CD4-positive, alpha-beta T cell (primary cell): ENCODE results near the gene DSN1. TPM values are rescaled to one million over a fixed set of nuclear protein-coding genes. Genes with fewer than 3 reads are reported as not detected.

ENCODE experiments used
- ATAC-seq: fragments of 200-7000 bp; cut with Tn5 transposase; one replicate; pipeline ENCODE4 v1.10.0; 2022; ENCODE audit warnings: mild to moderate bottlenecking; ENCODE audit not compliant: poor library complexity
- CTCF ChIA-PET: fragments of 350-600 bp; sonication (Branson Sonifier 250); formaldehyde crosslinking; loops from one replicate; lab custom pipeline; 2021; ENCODE audit warnings: antibody characterized with exemption, inconsistent platforms; lab: Charles Lee
- POLR2A ChIA-PET: fragments of 350-600 bp; sonication (Branson Sonifier 250); formaldehyde crosslinking; loops from one replicate; lab custom pipeline; 2021; ENCODE audit warnings: antibody characterized with exemption, inconsistent platforms; lab: Charles Lee
- DNase-seq, 14 experiments: peaks; one replicate each; pipeline ENCODE4 v3.0.0-alpha.2; 2013 to 2020; ENCODE audit warnings: mixed read lengths in 2 of 14
- H3K27ac ChIP-seq, 2 donors: one replicate each; pipeline versions ENCODE4 v1.5.1 to v1.7.0; 2013; ENCODE audit warnings: low read length in 2 of 2, low read depth in 1 of 2, mild to moderate bottlenecking in 1 of 2
- H3K27me3 ChIP-seq, 2 experiments: 1 replicate in 1 of 2; 2 replicates in 1 of 2; pipeline versions ENCODE4 v1.6.1 to v1.7.0; 2013; ENCODE audit warnings: low read length in 2 of 2, control low read depth in 1 of 2, mild to moderate bottlenecking in 1 of 2, moderate library complexity in 1 of 2; ENCODE audit not compliant: insufficient read depth in 2 of 2, control insufficient read depth in 1 of 2
- H3K36me3 ChIP-seq: one replicate; pipeline ENCODE4 v1.6.1; 2013; ENCODE audit warnings: low read length, control low read depth; ENCODE audit not compliant: insufficient read depth
- H3K4me1 ChIP-seq: one replicate; pipeline ENCODE4 v1.6.1; 2013; ENCODE audit warnings: low read length, control low read depth; ENCODE audit not compliant: insufficient read depth
- H3K4me3 ChIP-seq: one replicate; pipeline ENCODE4 v1.5.1; 2013; ENCODE audit warnings: mild to moderate bottlenecking, low read length, moderate library complexity
- H3K9me3 ChIP-seq, 2 experiments: 1 replicate in 1 of 2; 2 replicates in 1 of 2; pipeline versions ENCODE4 v1.6.1 to v1.7.0; 2013; ENCODE audit warnings: low read length in 2 of 2, mild to moderate bottlenecking in 2 of 2, control low read depth in 1 of 2, moderate library complexity in 1 of 2; ENCODE audit not compliant: control insufficient read depth in 1 of 2, insufficient read depth in 1 of 2
- H3K27ac Mint-ChIP-seq: one replicate; pipeline ENCODE4 v1.8.0; 2020; ENCODE audit warnings: mixed read lengths
- H3K27me3 Mint-ChIP-seq: one replicate; pipeline ENCODE4 v1.8.0; 2021; ENCODE audit warnings: mixed read lengths
- H3K36me3 Mint-ChIP-seq: one replicate; pipeline ENCODE4 v1.8.0; 2021; ENCODE audit warnings: low read depth, mixed read lengths
- H3K4me1 Mint-ChIP-seq: one replicate; pipeline ENCODE4 v1.8.0; 2021; ENCODE audit warnings: low read depth, mixed read lengths
- H3K4me3 Mint-ChIP-seq: one replicate; pipeline ENCODE4 v1.8.0; 2020; ENCODE audit warnings: mild to moderate bottlenecking, mixed read lengths
- H3K9me3 Mint-ChIP-seq: one replicate; pipeline ENCODE4 v1.8.0; 2020; ENCODE audit warnings: mixed read lengths
- CTCF ChIP-seq: fragments of 200-600 bp; IDR thresholded peaks from one replicate; pipeline ENCODE4 v1.8.0; 2022; ENCODE audit warnings: antibody characterized with exemption, mild to moderate bottlenecking
- intact Hi-C, 2 experiments: fragments of 100-400 bp; cut with DNase I in 1 of 2; cut with micrococcal nuclease in 1 of 2; formaldehyde crosslinking; loops; one replicate each; pipeline versions ENCODE4 v1.15.1 to v1.9.0; 2023 to 2025; cut with DNase I, micrococcal nuclease
- total RNA-seq, 174 experiments: library from RNA in 2 of 174; stranded (reverse) in 2 of 174; gene quantifications; one replicate each; pipeline ENCODE4 v1.2.3 and lab custom pipeline; 2021 to 2026

DSN1 gene
- total RNA-seq, 2 experiments from 2014 or later, result 10.5 to 14.3 TPM

DNA sequence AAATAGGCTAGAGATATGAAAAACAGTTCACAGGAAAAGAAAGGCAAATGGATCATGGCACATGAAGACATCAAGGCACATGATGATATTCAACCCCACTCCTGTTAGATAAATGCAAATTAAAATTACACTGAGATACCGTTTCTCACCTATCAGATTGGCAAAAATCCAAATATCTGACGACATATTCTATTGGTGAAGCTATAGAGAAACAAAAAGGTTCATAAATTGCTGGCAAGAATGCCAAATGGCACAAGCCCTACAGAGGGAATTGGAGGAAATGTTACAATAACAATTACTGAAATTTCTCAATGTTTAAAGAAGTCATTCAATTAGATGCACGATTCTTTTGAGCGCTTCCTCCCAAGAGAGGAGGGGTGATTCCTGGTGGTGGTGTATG, 45.3 kb upstream of the DSN1 start:
- no peaks in the 10 kb centered on the region for H3K4me1 ChIP-seq
- no peak overlapping the region for H3K27ac ChIP-seq
- H3K9me3 Mint-ChIP-seq, result no peaks in the 10 kb centered on the region
- intact Hi-C loops, result no loop called here
- no peak overlapping the region for H3K27ac Mint-ChIP-seq
- no peaks in the 10 kb centered on the region for H3K4me1 Mint-ChIP-seq
- H3K27me3 Mint-ChIP-seq, result no peaks in the 10 kb centered on the region
- DNase-seq, result no peak
- ATAC-seq, result no peak
- H3K9me3 ChIP-seq, result no peaks in the 10 kb centered on the region
- H3K27me3 ChIP-seq, result no peaks in the 10 kb centered on the region
- ChIA-PET CTCF (interaction anchor here (1.2 kb wide), 1 partner anchor 10 kb away, joined by 4 read pairs; no protein-coding TSS in a partner anchor), POLR2A (no interaction called here)
- H3K36me3 ChIP-seq, result no peaks in the 10 kb centered on the region
- no peak for TF ChIP-seq CTCF
- no peaks in the 10 kb centered on the region for H3K36me3 Mint-ChIP-seq
- no peak overlapping the region for H3K4me3 Mint-ChIP-seq
- H3K4me3 ChIP-seq, result no peak overlapping the region

DNA sequence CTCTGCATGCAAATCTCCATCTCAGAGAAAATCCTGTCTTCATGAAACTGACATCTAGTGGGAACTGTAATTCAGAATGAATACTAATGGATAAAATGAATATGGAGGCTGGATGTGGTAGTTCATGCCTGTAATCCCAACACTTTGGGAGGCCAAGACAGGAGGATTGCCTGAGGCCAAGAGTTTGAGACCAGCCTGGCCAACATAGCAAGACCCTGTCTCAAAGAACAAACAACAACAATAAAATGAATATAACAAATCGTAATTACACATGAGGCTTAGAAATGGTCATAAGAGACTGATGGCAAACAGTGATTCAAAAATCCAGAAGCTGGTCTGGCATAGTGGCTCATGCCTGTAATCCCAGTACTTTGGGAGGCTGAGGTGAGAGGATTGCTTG, 44.6 kb upstream of the DSN1 start:
- Histone ChIP-seq H3K27me3 (no peaks in the 10 kb centered on the region), H3K27ac (no peak overlapping the region), H3K36me3 (no peaks in the 10 kb centered on the region), H3K9me3 (no peaks in the 10 kb centered on the region), H3K4me3 (no peak overlapping the region), H3K4me1 (no peaks in the 10 kb centered on the region)
- intact Hi-C loops, result no loop called here
- H3K9me3 Mint-ChIP-seq, result no peaks in the 10 kb centered on the region
- POLR2A ChIA-PET, result no interaction called here
- ATAC-seq (no peak), DNase-seq (no peak)
- H3K27me3 Mint-ChIP-seq, result no peaks in the 10 kb centered on the region
- no peaks in the 10 kb centered on the region for H3K4me1 Mint-ChIP-seq
- CTCF ChIA-PET, result no interaction called here
- no peaks in the 10 kb centered on the region for H3K36me3 Mint-ChIP-seq
- TF ChIP-seq CTCF, result no peak
- no peak overlapping the region for H3K27ac Mint-ChIP-seq
- H3K4me3 Mint-ChIP-seq, result no peak overlapping the region

GRCh38 chr20:36817496-36817895, 43.9 kb upstream of the DSN1 start:
- ATAC-seq, result no peak
- intact Hi-C loops, result no loop called here
- Mint-ChIP-seq H3K4me3 (no peak overlapping the region), H3K36me3 (no peaks in the 10 kb centered on the region), H3K4me1 (no peaks in the 10 kb centered on the region), H3K9me3 (no peaks in the 10 kb centered on the region), H3K27ac (no peak overlapping the region), H3K27me3 (no peaks in the 10 kb centered on the region)
- H3K4me3 ChIP-seq, result no peak overlapping the region
- POLR2A ChIA-PET, result no interaction called here
- no peak for DNase-seq
- CTCF ChIA-PET, result no interaction called here
- H3K27ac ChIP-seq, result no peak overlapping the region
- TF ChIP-seq CTCF, result no peak
- H3K9me3 ChIP-seq, result no peaks in the 10 kb centered on the region
- no peaks in the 10 kb centered on the region for H3K4me1 ChIP-seq
- H3K36me3 ChIP-seq, result no peaks in the 10 kb centered on the region
- no peaks in the 10 kb centered on the region for H3K27me3 ChIP-seq
